ENCODE data around the gene FAM184B.

DNA sequence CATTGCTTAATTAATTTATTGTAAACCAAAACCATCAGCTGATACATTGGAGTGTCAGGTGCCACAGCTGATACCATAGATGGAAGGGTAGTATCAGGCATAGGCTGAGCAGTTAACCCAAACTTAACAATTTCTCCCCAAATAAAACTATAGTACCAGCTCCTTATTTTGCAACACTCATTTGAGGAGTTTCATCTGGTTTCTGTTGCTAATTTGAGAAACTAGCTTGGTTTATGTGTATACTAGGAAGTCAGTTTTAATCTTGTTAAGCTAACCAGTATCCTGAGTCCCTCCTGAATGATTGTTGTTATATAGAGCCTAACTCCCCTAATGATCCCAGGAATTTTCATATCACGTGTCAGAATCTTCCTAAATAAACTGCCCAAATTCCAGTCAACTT is 16.4 kb upstream of the FAM184B start:
- no peak for TF ChIP-seq EZH2 (IDR thresholded peaks at IDR 0.05; ENCODE audit: insufficient read depth, poor library complexity, severe bottlenecking)
- TF ChIP-seq EZH2phosphoT487 (IDR thresholded peaks at IDR 0.05; ENCODE audit: insufficient read depth, low read depth), result no peak

Measured in GM23248 (cell line).